Mesenteric fat pad (tissue), 1 donor: Measurements from ENCODE around the gene NACC1. TPM values are rescaled to one million over a fixed set of nuclear protein-coding genes. Genes with fewer than 3 reads are reported as not detected.

Experiments
- DNase-seq: peaks from one replicate; pipeline ENCODE4 v3.0.0-alpha.2; 2020; ENCODE audit warnings: low spot score
- total RNA-seq: library from RNA; stranded (reverse); fragmentation: NEBNext Ultra II Directional; extraction: Animal tissue kit (Norgen Biotek cat#: 25700); gene quantifications from one replicate; pipeline ENCODE4 v1.2.1, GENCODE V29; 2021
- donor health status: DM: yes; HTN: yes; CAD: no.

The NACC1 gene
- total RNA-seq, 1 donor from 2014 or later = 45.2 TPM

- no peak for DNase-seq
These were observed 545 bp downstream of the NACC1 start for GRCh38 chr19:13118424-13119193.

- no peak for DNase-seq
These were observed 1.6 kb downstream of the NACC1 start for GRCh38 chr19:13119627-13120026.

- DNase-seq = no peak
These were observed 2.0 kb downstream of the NACC1 start for GRCh38 chr19:13120031-13120430.

GRCh38 chr19:13120817-13121216, 2.8 kb downstream of the NACC1 start:
- no peak for DNase-seq

GRCh38 chr19:13121551-13122274, 3.6 kb downstream of the NACC1 start:
- DNase-seq = no peak

- no peak for DNase-seq
These were observed 4.3 kb downstream of the NACC1 start for GRCh38 chr19:13122275-13122878.

GRCh38 chr19:13122980-13123957, 5.2 kb downstream of the NACC1 start:
- no peak for DNase-seq

- DNase-seq = no peak
These were observed 9.0 kb downstream of the NACC1 start for GRCh38 chr19:13127051-13127450.

- DNase-seq = no peak
These were observed 9.9 kb downstream of the NACC1 start for GRCh38 chr19:13127811-13128575.

GRCh38 chr19:13128583-13128982, 10.5 kb downstream of the NACC1 start:
- DNase-seq = no peak

GRCh38 chr19:13129384-13129783, 11.3 kb downstream of the NACC1 start:
- no peak for DNase-seq

GRCh38 chr19:13130886-13131490, 12.9 kb downstream of the NACC1 start:
- DNase-seq = no peak

- DNase-seq = no peak
These were observed 14.6 kb downstream of the NACC1 start for GRCh38 chr19:13132471-13133180.

- no peak for DNase-seq
These were observed 15.3 kb downstream of the NACC1 start for GRCh38 chr19:13133241-13133870.

- no peak for DNase-seq
These were observed 16.6 kb downstream of the NACC1 start for GRCh38 chr19:13134626-13135025.

GRCh38 chr19:13135068-13136062, 17.3 kb downstream of the NACC1 start:
- DNase-seq = no peak

- DNase-seq = no peak
These were observed 19.3 kb downstream of the NACC1 start for GRCh38 chr19:13137290-13137794.
